Upper lobe of right lung (tissue), 1 donor: ENCODE measurements around the gene PATL2. TPM values are rescaled to one million over a fixed set of nuclear protein-coding genes. Genes with fewer than 3 reads are reported as not detected.
"Not testable (repeated sequence)": the region's sequence is repeated elsewhere in the genome, so short reads cannot be mapped to it uniquely, and the experiment has no call there.

Experiments
- ATAC-seq: fragments of 200-7000 bp; cut with Tn5 transposase; one replicate; pipeline ENCODE4 v1.9.1; 2020; ENCODE audit warnings: mild to moderate bottlenecking, moderate library complexity
- DNase-seq: peaks from one replicate; pipeline ENCODE4 v3.0.0-alpha.2; 2020
- H3K27ac ChIP-seq: fragments of 200-600 bp; one replicate; pipeline ENCODE4 v1.8.0; 2022
- H3K27me3 ChIP-seq: fragments of 200-600 bp; one replicate; pipeline ENCODE4 v1.8.0; 2022; ENCODE audit warnings: mild to moderate bottlenecking
- H3K36me3 ChIP-seq: fragments of 200-600 bp; one replicate; pipeline ENCODE4 v1.8.0; 2022
- H3K4me1 ChIP-seq: fragments of 200-600 bp; one replicate; pipeline ENCODE4 v1.8.0; 2022
- H3K4me3 ChIP-seq: fragments of 200-600 bp; one replicate; pipeline ENCODE4 v1.8.0; 2022; ENCODE audit warnings: mild to moderate bottlenecking
- H3K9me3 ChIP-seq: fragments of 200-600 bp; one replicate; pipeline ENCODE4 v1.8.0; 2022
- CTCF ChIP-seq: fragments of 200-600 bp; IDR thresholded peaks from one replicate; pipeline ENCODE4 v1.8.0; 2022; ENCODE audit warnings: antibody characterized with exemption
- intact Hi-C: fragments of 100-400 bp; cut with DNase I; formaldehyde crosslinking; loops from one replicate; pipeline ENCODE4 v1.11.0; 2022
- total RNA-seq: library from RNA; stranded (reverse); fragmentation: NEBNext Ultra II Directional; extraction: Animal tissue kit (Norgen Biotek cat#: 25700); gene quantifications from one replicate; pipeline ENCODE4 v1.2.1, GENCODE V29; 2021
- donor health status: DM: no; HTN: yes; CAD: no; lungs with severe emphysema.

PATL2 gene
- total RNA-seq, 1 donor from 2014 or later, result 3.7 TPM

GRCh38 chr15:44727485-44728231 lies 16.5 kb upstream of the PATL2 start:
- Histone ChIP-seq H3K27ac (peak overlapping the region; percentile 99), H3K27me3 (no peaks in the 10 kb centered on the region), H3K4me1 (peaks cover 43% of the 10 kb centered on the region), H3K4me3 (peak overlapping the region; percentile 91), H3K9me3 (no peaks in the 10 kb centered on the region), H3K36me3 (peaks cover 9% of the 10 kb centered on the region)
- intact Hi-C loops, result no loop called here
- ATAC-seq, result no peak
- no peak for DNase-seq
- no peak for TF ChIP-seq CTCF

GRCh38 chr15:44726568-44727484 lies 15.7 kb upstream of the PATL2 start:
- ATAC-seq (peak; percentile 34), DNase-seq (no peak)
- Histone ChIP-seq H3K9me3 (no peaks in the 10 kb centered on the region), H3K4me1 (peaks cover 43% of the 10 kb centered on the region), H3K4me3 (peak overlapping the region; percentile 23), H3K27ac (peak overlapping the region; percentile 99), H3K27me3 (no peaks in the 10 kb centered on the region), H3K36me3 (peaks cover 6% of the 10 kb centered on the region)
- intact Hi-C loops, result no loop called here
- TF ChIP-seq CTCF, result no peak

- H3K27ac ChIP-seq, result peak overlapping the region; percentile 99
- no peak for DNase-seq
- peak overlapping the region; percentile 23 for H3K4me3 ChIP-seq
- no peaks in the 10 kb centered on the region for H3K9me3 ChIP-seq
- H3K36me3 ChIP-seq, result no peaks in the 10 kb centered on the region
- no peaks in the 10 kb centered on the region for H3K27me3 ChIP-seq
- intact Hi-C loops, result no loop called here
- no peak for ATAC-seq
- no peak for TF ChIP-seq CTCF
- peaks cover 43% of the 10 kb centered on the region for H3K4me1 ChIP-seq
Measured at GRCh38 chr15:44726136-44726535, 15.0 kb upstream of the PATL2 start.

GRCh38 chr15:44722011-44722410 lies 10.9 kb upstream of the PATL2 start:
- intact Hi-C loops, result no loop called here
- no peak for ATAC-seq
- Histone ChIP-seq H3K4me3 (no peak overlapping the region), H3K27ac (no peak overlapping the region), H3K27me3 (no peaks in the 10 kb centered on the region), H3K4me1 (peaks cover 28% of the 10 kb centered on the region), H3K9me3 (no peaks in the 10 kb centered on the region), H3K36me3 (peaks cover 26% of the 10 kb centered on the region)
- TF ChIP-seq CTCF, result no peak
- DNase-seq, result no peak

GRCh38 chr15:44720460-44721176 lies 9.5 kb upstream of the PATL2 start:
- Histone ChIP-seq H3K4me3 (no peak overlapping the region), H3K36me3 (peaks cover 40% of the 10 kb centered on the region), H3K27me3 (no peaks in the 10 kb centered on the region), H3K4me1 (peaks cover 32% of the 10 kb centered on the region), H3K27ac (no peak overlapping the region), H3K9me3 (no peaks in the 10 kb centered on the region)
- intact Hi-C loops, result no loop called here
- DNase-seq (no peak), ATAC-seq (no peak)
- TF ChIP-seq CTCF, result no peak

GRCh38 chr15:44720000-44720435 lies 8.9 kb upstream of the PATL2 start:
- not testable (repeated sequence) for DNase-seq, H3K27me3 ChIP-seq, H3K27ac ChIP-seq, H3K4me3 ChIP-seq, H3K9me3 ChIP-seq
- intact Hi-C loops, result loop anchor here (10.0 kb wide), 1 partner anchor 55 kb away; the partner anchor contains the start of gene SPG11
- Histone ChIP-seq H3K36me3 (peaks cover 46% of the 10 kb centered on the region), H3K4me1 (peaks cover 36% of the 10 kb centered on the region)
- ATAC-seq, result peak; percentile 5
